Spleen (tissue), 7 donors: Measurements from ENCODE around the gene SUCLG2.

Experiments
- CTCF ChIP-seq, 11 experiments: fragments of 200-600 bp in 7 of 11; fragments of 450-650 bp in 4 of 11; sonication (generic) in 4 of 11; IDR thresholded peaks in 8 of 11; conservative IDR thresholded peaks in 3 of 11; 1 replicate in 7 of 11; 2 replicates in 4 of 11; pipeline versions ENCODE4 v1.4.0 to v1.8.0; 2016 to 2021; ENCODE audit warnings: antibody characterized with exemption in 11 of 11, inconsistent platforms in 4 of 11, mild to moderate bottlenecking in 1 of 11
- POLR2A ChIP-seq, 3 donors: fragments of 450-650 bp; IDR thresholded peaks; one replicate each; pipeline ENCODE4 v1.5.1; 2017; ENCODE audit warnings: antibody characterized with exemption in 3 of 3, mild to moderate bottlenecking in 1 of 3
- POLR2AphosphoS5 ChIP-seq, 3 donors: sonication (generic); formaldehyde crosslinking; IDR thresholded peaks; one replicate each; pipeline ENCODE4 v1.5.1; 2017; ENCODE audit warnings: antibody characterized with exemption in 3 of 3
- donor health status: DM: no; HTN: no; CAD: no; lungs with moderate emphysema.
- donor health status: DM: no; HTN: no; CAD: no.
- donor health status: DM: no; HTN: no; CAD: no.

DNA sequence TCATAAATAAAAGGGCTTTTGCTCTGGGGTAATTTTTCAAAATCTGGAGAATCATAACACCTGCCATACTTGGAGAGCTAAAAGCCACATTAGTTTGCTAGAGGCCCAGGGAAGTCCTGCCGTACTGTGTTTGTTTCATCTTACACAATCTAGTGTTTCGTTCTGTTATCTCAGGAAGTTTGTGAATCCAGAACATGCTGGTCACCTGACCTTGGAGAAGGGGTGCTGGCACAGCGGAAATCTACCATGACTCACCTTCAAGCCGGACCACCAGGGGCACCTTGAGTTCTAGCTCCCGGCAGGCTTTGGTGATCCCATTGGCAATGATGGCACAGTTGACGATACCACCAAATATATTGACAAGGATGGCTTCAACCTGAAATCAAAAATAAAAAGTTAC is 253.9 kb downstream of the SUCLG2 start:
- TF ChIP-seq POLR2A (IDR thresholded peaks at IDR 0.05) (no peak), CTCF (IDR thresholded peaks at IDR 0.05 in 8 of 11, conservative IDR thresholded peaks at IDR 0.05 in 3 of 11) (no peak), POLR2AphosphoS5 (IDR thresholded peaks at IDR 0.05) (no peak)
